NCI-H2196 (cell line): ENCODE results near the gene ALG6.
"Not testable (repeated sequence)": the region's sequence is repeated elsewhere in the genome, so short reads cannot be mapped to it uniquely, and the experiment has no call there.

Experiments
- DNase-seq: peaks from one replicate; lab custom pipeline; 2025; ENCODE audit not compliant: unreplicated experiment; lab: John Stamatoyannopoulos, UW

The ALG6 gene

DNA sequence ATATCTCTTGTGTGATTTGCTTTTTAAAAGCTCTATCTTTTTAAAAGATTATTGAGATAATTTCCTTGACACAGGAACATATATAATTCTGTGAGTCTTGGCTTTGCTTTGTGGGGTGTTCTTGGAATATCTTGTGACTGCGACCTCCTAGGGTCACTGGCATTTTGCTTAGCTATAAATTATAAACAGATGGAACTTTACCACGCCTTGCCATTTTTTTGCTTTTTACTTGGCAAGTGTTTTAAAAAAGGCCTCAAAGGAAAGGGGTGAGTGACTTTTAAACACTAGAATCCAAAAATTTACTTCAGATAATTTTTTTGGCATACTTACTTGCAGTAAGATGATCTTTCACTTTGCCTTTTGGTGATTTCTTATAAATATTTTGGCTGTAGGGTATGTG is 43.6 kb downstream of the ALG6 start:
- no peak for DNase-seq

DNA sequence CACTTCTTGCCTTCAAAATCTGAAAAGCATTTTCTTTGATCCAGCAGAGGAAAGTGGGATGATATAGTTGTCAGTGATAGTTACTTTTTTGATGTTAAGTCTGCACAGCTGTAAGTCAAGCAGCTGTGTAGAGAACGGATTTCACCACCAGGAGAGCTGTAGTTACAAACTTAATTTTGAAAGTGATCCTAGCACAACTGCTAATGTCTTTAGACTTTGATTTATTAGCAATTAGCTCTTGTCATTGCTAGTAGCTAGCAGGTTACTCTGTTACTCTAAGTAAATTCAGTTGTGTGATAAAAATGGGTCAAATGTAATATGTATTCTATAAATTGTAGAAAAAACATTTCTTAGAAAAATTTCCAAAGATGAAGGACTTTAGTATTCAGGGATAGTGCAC is 46.0 kb downstream of the ALG6 start:
- no peak for DNase-seq

DNA sequence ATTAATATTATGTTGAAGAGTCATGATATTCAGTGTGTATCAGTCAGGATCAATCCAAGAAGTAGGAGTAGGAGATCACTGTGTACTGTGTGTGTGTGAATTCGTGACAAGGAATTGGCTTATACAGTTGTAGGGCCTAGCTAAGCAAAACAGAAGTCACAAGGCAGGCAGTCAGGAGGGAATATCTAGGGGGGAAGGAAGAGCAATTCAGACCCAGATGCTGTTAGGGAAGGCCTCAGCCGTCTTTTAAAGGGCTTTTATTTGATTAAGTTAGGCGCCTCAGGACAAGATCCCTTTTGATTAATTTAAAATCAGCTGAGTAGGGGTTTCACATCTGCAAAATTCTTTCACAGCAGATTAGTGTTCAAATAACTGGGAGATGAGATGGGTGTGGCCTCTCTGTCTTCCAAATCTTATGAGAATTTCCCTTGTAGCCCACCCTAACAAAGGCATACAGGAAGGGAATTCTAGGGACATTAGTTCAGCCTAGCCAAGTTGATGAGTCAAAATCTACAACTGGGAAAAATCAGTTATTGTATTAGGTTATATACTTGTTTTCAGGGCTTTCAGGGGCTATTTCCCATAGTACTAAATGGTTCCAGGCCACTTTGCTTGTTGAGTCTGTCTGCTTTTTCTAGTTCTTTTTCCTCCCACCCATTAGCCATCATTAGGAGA is 47.4 kb downstream of the ALG6 start:
- DNase-seq: no peak

DNA sequence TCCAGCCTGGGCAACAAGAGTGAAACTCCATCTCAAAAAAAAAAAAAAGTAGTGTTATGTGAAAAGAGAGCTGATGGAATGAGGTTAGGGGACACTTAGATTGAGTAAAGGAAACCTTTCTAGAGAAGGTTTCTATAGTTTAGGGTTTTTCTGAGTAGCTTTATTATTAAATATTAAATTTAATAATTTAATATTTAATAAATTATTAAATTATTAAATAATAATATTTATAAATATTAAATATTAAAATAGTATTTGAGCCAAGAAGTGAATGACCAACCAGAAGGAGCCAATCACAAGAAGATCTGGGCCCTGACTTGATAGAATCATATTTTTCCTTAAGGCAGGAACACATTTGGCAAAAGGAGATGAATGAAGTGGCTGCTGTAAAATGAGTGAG is 50.7 kb downstream of the ALG6 start:
- DNase-seq: no peak

DNA sequence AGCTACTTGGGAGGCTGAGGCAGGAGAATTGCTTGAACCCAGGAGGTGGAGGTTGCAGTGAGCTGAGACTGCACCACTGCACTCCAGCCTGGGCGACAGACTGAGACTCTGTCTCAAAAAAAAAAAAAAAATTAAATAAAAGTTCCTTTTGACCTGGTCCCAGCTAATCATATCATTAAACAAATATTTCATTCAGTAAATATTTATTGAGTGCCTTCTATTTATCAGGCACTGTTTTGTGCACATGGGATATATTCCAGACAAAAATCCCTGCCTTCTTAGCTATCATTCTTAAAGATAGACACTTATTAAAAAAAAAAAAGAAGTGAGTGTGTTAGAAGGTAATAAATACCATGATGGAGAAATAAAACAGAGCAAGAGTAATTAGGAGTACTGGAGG is 53.3 kb downstream of the ALG6 start:
- not testable (repeated sequence) for DNase-seq

DNA sequence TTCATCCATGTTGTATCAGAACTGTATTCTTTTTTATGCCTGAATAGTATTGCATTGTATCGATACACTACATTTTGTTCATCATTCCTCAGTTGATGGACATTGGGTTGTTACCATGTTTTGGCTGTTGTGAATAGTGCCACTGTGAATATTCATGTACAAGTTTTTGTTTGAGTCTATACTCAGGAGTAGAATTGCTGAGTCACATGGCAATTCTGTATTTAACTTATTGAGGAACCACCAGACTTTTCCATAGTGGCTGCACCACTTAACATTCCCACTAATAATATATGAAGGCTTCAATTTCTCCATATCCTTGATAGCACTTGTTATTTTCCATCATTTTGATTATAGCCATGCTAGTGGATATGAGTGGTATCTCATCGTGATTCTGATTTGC is 56.2 kb downstream of the ALG6 start:
- DNase-seq: no peak

DNA sequence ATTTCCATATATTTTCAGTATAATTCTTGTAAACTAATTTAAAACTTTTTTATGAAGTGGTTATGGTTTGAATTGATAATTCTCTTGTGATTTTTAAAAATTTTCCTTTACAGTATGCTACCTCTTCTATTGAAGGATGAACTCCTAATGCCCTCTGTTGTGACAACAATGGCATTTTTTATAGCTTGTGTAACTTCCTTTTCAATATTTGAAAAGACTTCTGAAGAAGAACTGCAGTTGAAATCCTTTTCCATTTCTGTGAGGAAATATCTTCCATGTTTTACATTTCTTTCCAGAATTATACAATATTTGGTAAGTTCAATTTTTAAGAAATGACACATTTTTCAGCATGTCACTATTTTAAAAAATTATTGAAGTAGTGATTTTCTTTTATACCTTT is 61.4 kb downstream of the ALG6 start:
- DNase-seq: no peak

DNA sequence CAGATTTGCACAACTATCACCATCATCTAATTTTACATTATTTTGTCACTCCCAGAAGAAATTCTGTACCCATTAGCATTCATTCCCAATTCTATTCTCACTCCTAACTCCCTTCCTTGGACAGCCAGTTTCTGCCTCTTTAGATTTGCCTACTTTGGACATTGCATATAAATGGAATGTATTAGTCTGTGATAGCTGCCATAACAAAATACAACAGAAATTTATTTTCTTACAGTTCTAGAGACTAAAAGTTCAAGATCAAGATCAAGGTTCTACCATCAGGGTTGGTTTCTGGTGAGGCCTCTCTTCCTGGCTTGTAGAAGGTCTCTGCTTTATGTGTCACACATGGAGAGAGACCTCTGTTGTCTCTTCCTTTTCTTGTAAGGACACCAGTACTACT is 61.9 kb downstream of the ALG6 start:
- DNase-seq: no peak

DNA sequence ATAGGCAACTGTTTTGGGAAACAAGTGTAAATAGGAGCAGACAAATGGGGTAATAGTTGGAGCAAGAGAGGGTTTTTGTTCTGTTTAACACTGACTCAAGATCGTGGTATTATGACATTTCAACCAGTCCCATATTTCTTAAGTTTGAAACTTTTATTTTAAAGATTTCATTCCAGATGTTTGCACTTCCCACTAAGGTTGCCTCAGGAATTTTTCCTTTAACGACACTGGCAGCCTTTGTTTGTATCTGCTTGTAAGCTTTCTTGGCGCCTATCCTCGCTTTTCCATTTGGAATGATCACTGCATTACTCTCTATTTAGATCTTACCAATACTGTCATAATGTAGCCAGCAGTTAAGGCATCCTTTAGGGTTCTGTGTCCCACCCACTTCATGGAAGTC is 67.7 kb downstream of the ALG6 start:
- no peak for DNase-seq

DNA sequence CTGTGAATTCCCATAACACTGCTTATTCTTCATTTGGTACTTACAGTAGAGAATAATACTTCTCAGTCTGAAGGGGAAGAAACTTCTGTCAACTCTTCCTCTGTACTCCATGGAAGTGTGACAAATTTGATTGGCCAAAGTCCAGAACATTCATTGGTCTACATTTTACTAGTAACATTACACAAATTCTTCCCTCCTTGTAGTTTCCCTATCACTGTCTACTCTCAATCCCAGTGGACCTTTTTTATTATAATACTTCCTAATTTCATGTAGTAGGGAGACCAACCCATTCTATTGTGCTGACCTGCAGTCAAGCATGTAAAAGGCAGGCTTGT is 74.7 kb downstream of the ALG6 start:
- DNase-seq: no peak

DNA sequence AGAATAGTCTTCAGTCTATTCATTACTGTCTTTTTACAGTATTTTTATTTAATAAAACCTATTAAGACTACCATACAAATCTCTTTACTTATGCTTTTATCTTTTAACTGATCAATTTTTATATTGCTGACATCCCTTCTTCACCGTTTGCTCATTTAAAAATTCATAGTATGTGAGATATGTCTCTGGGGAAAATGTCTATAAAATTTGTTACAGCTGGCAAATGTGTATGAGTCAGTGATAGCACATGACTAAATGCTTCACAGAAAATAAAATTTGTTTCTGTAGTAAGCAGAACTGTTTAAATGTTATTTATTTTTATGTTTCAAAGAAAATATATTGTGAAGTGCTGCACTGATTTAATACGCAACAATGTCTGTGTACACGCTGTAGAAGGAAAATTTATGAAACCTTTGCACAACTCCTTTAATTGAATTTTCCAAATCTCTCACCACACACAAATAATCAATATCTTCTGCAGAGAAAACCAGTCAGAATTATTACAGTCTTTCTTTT is 81.4 kb downstream of the ALG6 start:
- no peak for DNase-seq

DNA sequence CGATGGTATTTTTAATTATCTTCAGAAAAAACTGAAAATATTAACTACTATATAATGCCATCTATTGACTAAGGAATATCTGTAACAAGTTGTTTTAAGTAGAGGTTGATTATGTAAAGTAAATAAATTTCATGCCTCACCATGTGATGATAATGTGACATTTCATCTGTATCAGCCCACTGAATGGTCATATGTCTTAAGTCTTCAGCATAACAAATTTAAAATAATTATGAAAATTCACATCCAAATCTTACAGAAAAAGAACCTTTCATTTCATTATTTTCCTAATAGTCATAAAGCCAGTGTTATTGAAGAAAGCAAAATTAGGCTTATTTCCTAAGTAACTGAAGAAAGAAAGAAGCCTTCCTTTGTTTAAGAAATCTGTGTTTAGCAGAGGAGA is 83.0 kb downstream of the ALG6 start:
- DNase-seq: no peak

DNA sequence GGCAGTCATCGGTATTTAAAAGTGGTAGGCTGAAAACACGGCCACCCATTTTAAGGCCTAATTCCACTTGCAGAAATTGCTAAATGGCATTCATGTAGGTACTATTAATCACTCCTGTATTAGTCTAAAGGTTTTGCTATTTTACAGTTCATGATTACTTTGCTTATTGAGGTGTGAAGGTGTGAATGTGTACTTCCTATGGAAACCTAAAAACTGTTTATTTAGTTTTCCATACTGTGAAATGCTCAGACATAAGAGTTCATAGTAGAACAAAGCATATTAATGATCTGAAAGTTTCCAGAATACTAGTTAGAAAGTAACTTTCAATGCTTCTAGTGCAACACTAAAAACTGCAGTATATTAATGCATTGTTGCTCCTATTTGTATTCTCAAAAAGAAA is 85.8 kb downstream of the ALG6 start:
- no peak for DNase-seq

DNA sequence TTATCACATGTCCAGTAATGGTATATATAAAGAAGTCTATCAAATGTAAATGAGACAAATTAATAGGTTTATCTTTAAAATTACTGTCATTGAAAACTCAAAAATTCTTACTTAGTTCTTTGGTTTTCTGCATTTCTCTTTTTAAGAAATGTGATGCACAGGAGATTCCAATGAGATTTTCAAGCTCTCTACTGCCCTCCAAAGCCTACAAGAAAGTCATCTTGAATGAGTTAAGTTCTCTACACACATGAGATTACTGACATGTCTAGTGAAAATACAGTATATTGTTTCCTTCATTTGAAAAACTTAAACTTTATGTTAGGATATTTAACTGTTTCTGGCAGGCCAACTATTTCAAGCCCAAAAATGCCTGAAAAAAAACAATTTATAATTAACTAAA is 86.8 kb downstream of the ALG6 start:
- no peak for DNase-seq

DNA sequence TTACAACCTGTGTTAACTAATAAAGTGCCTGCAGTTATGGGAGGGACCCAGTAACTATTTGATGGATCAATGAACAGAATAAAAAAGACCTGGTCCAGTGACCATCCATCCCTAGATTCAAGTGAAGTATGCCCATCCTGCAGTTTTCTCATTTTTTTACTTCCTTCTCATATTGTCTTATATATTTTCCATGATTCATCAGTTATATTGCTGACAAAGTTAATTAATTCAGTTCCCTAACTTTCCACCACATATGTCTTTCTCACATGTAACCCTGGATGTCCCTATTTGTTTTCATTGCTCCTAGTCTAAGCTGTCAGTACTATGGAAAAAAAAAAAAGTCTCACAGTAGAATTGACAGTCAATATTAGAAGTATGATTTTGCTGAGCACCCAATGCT is 91.3 kb downstream of the ALG6 start:
- no peak for DNase-seq

DNA sequence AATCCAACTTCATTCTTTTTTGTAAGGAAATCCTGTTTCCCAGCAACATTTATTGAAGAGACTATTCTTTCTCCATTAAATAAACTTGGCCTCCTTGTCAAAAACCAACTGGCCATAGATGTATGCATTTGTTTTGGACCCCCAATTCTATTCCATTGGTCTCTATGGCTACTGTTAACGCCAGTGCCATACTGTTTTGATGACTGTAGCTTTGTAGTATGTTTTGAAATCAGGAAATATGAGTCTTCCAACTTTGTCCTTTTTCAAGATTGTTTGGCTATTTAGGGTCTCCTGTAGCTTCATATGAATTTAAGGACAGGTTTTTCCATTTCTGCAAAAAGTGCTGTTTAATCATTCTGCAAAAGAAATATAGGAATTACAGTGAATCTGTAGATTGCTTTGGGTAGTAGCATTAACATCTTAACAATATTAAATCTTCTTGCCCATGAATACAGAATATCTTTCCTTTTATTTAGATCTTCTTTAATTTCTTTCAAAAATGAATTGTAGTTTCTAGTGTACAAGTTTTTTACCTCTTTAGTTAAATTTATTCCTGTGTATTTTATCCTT is 94.3 kb downstream of the ALG6 start:
- DNase-seq: no peak

DNA sequence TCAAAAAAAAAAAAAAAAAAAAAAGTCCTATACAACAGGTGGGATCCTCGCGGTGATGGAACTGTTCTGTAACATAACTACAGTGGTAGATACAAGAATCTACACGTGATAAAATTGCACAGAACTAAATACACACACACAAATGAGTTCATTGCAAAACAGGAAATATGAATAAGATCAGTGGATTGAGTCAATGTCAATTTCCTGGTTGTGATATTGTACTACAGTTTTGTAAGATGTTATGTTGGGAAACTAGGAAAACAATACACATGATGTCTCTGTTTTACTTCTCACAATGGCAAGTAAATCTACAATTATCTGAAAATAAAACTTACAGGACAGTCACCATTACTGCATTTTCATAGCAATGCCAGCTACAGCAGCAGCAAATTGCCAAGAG is 95.8 kb downstream of the ALG6 start:
- no peak for DNase-seq

DNA sequence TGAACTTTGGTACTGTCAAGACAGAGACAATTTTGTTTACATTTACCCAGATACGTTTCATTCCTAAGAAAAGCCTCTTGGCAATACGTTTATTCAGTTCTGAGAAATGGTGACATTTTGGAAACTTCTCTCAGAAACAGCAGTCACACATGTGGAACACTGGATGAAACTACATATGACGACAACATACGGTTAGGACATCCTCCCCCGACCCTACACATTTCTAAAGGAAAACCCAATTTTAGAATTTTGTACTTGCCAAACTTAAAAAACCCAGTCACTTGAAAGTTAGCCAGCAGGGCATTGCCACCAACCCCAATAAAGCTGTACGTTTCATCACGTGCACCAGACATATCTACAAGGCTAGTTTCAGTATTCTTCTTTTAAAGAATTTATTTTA is 98.8 kb downstream of the ALG6 start:
- DNase-seq: no peak

DNA sequence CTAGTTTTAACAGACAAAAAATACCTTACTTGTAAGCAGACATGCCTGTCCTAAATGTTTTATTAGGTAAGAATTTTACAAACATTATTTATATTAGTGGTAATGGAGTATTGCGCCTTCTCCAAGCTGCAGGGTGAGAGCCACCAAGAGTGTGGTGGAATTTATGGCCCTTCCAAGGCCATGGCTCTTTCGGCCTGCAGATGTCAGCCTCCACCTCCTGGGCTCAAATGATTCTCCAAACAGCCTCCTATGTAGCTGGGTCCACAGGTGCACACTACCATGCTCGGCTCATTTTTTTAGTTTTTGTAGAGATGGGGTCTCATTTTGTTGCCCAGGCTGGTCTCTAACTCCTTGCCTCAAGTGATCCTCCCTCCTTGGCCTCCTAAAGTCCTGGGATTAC is 99.3 kb downstream of the ALG6 start:
- DNase-seq: no peak

DNA sequence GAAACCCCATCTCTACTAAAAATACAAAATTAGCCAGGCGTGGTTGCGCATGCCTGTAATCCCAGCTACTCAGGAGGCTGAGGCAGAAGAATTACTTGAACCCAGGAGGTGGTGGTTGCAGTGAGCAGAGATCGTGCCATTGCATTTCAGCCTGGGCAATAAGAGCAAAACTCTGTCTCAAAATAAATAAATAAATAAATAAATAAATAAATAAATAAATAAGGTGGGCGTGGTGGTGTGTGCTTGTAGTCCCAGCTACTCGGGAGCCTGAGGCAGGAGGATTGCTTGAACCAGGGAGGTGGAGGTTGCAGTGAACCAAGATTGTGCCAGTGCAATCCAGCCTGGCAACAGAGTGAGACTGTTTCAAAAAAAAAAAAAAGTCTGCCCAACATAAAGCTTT is 101.3 kb downstream of the ALG6 start:
- not testable (repeated sequence) for DNase-seq

DNA sequence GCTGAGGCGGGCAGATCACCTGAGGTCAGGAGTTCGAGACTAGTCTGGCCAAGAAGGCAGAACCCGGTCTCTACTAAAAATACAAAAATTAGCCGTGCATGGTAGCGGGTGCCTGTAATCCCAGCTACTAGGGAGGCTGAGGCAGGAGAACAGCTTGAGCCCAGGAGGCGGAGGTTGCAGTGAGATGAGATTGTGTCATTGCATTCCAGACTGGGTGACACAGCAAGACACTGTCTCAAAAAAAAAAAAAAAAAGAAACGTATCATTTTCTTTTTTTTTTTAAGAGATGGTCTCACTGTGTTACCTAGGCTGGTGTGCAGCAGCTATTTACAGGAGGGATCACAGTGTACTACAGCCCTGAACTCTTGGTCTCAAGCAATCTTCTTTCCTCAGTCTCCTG is 108.3 kb downstream of the ALG6 start:
- no peak for DNase-seq

DNA sequence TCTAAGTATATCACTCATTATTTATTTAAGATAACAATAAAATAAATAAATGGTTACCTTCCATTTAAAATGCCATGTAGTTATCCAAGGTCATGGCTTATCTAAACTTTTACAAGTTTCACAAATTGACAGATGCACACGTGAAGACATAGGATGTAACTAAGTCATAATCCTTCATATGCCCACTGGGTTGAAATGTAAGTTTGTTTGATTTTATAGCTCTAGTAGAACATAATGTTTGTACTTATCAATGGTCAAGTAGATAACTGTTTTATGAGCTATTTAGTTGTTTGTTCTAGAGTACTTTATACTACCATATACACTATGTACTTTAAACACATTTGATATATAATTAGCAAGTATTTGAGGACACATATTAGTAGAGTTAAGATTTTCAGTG is 112.6 kb downstream of the ALG6 start:
- no peak for DNase-seq

DNA sequence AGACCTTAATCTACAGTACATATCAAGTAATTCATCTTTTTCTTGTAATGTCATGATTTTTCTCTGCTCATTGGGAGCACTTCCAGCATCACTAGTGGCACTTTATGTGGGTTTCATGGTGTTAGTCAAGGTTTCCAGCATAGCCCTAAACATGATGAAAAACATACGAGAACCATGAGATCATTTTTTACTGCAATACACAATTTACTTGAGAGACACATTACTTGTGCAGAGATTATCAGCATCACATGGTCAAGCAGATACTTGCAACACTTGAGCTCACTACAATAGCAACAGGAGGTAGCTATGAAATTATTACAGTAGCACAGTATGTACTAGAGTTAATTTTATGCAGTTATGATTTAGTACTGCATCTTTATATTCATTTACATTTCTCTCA is 119.2 kb downstream of the ALG6 start:
- DNase-seq: no peak
